ENCODE measurements around the gene REX1BD.

REX1BD gene

DNA sequence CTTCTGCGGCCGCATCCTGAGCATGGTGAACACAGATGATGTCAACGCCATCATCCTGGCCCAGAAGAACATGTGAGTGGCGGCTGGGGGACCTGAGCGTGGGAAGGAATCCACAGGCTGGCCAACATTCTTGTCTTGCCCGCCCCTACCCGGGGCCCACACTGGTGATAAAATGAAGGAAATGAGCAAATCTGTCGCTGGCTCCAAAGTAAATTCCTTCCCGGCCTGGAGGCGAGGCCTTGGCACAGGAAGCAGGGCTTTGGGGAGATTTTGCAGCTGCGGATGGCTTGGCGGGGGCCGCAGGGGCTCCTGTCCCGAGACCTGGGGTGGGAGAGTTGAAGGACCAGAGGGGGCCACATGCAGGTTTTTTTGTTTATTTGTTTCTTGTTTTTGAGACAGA lies 26.5 kb upstream of the REX1BD start:
- DNase-seq (ENCODE audit: extremely low spot score), result no peak
- no peak for TF ChIP-seq CTCF (IDR thresholded peaks at IDR 0.05; ENCODE audit: control extremely low read depth, extremely low read depth, low read depth, missing control alignments)
- POLR2A ChIA-PET, result no interaction called here
- CTCF ChIA-PET, result interaction anchor here (1.5 to 3.5 kb wide), 2 partner anchors 10 to 27 kb away, joined by 6 to 12 read pairs; partner anchors contain the start of genes REX1BD and UBA52

DNA sequence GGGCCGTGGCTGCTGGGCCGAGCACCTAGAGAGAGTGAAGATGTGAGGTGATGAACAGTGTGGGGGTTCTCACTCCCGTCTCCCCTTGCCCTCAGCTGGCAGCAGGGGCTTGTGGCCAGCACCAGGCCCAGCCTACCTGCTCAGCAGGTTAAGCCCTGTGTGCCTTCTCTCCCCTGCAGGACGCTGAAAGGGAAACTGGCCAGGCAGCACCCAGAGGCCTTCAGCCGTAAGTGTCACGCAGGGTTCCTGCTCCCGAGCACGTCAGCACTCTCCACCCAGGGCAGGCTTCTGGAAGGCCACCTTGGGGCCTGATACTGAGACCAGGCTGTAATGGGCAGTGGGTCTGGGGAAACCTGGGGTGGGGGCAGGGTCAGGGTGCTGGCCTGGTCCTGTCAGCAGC lies 21.6 kb upstream of the REX1BD start:
- CTCF ChIA-PET, result interaction anchor here (0.9 to 1.3 kb wide), 4 partner anchors 8 to 116 kb away, joined by 3 read pairs; partner anchors contain the start of gene KXD1
- no peak for TF ChIP-seq CTCF (IDR thresholded peaks at IDR 0.05; ENCODE audit: control extremely low read depth, extremely low read depth, low read depth, missing control alignments)
- no peak for DNase-seq (ENCODE audit: extremely low spot score)
- POLR2A ChIA-PET, result interaction anchor here (1.5 kb wide), 1 partner anchor 10 kb away, joined by 4 read pairs; the partner anchor contains the start of gene KXD1

DNA sequence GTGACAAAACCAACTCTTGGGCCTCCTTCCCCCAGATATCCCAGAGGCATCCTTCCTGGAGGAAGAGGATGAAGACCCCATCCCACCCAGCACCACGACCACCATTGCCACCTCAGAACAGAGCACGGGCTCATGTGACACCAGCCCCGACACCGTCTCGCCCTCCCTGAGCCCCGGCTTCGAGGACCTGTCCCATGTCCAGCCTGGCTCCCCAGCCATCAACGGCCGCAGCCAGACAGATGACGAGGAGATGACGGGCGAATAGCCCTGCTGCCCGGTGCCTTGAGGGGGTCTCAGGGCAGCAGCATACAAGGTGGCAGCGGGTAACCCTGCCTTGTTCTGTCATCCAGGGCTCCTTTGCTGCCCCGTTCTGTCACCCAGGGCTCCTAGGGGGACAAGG lies 20.2 kb upstream of the REX1BD start:
- no peak for DNase-seq (ENCODE audit: extremely low spot score)
- TF ChIP-seq CTCF (IDR thresholded peaks at IDR 0.05; ENCODE audit: control extremely low read depth, extremely low read depth, low read depth, missing control alignments), result no peak
- CTCF ChIA-PET, result interaction anchor here (1.1 kb wide), 1 partner anchor 280 kb away, joined by 3 read pairs; no protein-coding TSS in a partner anchor
- POLR2A ChIA-PET, result interaction anchor here (1.5 kb wide), 1 partner anchor 11 kb away, joined by 4 read pairs; the partner anchor contains the start of gene KXD1

- DNase-seq (ENCODE audit: extremely low spot score), result peak; percentile 95
- ChIA-PET CTCF (interaction anchor here (1.0 to 10.9 kb wide), 10 partner anchors 9 to 276 kb away, joined by 3 to 111 read pairs (median 6); partner anchors contain the start of genes KXD1 and REX1BD), POLR2A (interaction anchor here (0.6 to 2.6 kb wide), 6 partner anchors 9 to 348 kb away, joined by 3 to 16 read pairs (median 4); partner anchors contain the start of genes COPE, DDX49, ELL and REX1BD)
- TF ChIP-seq CTCF (IDR thresholded peaks at IDR 0.05; ENCODE audit: control extremely low read depth, extremely low read depth, low read depth, missing control alignments), result no peak
Observed at GRCh38 chr19:18571564-18572344, 16.8 kb upstream of the REX1BD start, which contains the start of gene UBA52. Gene UBA52, plus strand, starts transcription at chr19:18571857. Its CDS starts 1,444 bp downstream, at chr19:18573301.

- DNase-seq (ENCODE audit: extremely low spot score), result no peak
- TF ChIP-seq CTCF (IDR thresholded peaks at IDR 0.05; ENCODE audit: control extremely low read depth, extremely low read depth, low read depth, missing control alignments), result no peak
- ChIA-PET CTCF (interaction anchor here (10.9 kb wide), 1 partner anchor 13 kb away, joined by 111 read pairs; the partner anchor contains the start of gene REX1BD), POLR2A (interaction anchor here (0.6 kb wide), 1 partner anchor 46 kb away, joined by 4 read pairs; no protein-coding TSS in a partner anchor)
Observed at GRCh38 chr19:18574691-18575291, 13.8 kb upstream of the REX1BD start.

DNA sequence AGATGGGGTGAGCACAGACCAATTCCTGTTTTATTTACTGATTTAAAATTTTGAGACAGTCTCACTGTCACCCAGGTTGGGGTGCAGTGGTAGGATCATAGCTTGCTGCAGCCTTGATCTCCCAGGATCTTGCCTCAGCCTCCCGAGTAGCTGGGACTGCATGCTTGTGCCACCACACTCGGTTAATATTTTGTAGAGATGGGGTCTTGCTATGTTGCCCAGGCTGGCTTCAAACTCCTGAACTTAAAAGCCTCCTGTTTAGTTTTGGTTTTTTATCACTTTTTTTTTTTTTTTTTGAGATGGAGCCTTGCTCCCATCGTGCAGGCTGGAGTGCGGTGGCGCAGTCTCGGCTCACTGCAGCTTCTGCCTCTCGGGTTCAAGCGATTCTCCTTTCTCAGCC lies 12.2 kb upstream of the REX1BD start:
- POLR2A ChIA-PET, result interaction anchor here (0.5 to 1.7 kb wide), 3 partner anchors 13 to 21 kb away, joined by 3 to 9 read pairs (median 6); partner anchors contain the start of gene REX1BD
- CTCF ChIA-PET, result interaction anchor here (10.9 kb wide), 1 partner anchor 11 kb away, joined by 111 read pairs; the partner anchor contains the start of gene REX1BD
- no peak for DNase-seq (ENCODE audit: extremely low spot score)
- no peak for TF ChIP-seq CTCF (IDR thresholded peaks at IDR 0.05; ENCODE audit: control extremely low read depth, extremely low read depth, low read depth, missing control alignments)
